HepG2 (cell line): ENCODE data around the gene BARX1. TPM values are rescaled to one million over a fixed set of nuclear protein-coding genes. Genes with fewer than 3 reads are reported as not detected.

ENCODE experiments used
- ATAC-seq: fragments of 200-7000 bp; cut with Tn5 transposase; 3 replicates; pipeline ENCODE4 v1.9.1; 2020; ENCODE audit warnings: mild to moderate bottlenecking, moderate library complexity
- BruUV-seq: library from RNA; stranded (reverse); fragments of 400-500 nt; replicated peaks from 2 replicates; lab custom pipeline; 2021; lab: Mats Ljungman, UMichigan
- CTCF ChIA-PET: fragments of 300-600 bp; formaldehyde crosslinking; extraction: SDS; loops from one replicate; lab custom pipeline; 2021; ENCODE audit warnings: low total read pairs, inconsistent platforms, low intra/inter-chr PET ratio; lab: Yijun Ruan, JAX
- POLR2A ChIA-PET: fragments of 350-600 bp; sonication (Branson Sonifier 250); formaldehyde crosslinking; loops from one replicate; lab custom pipeline; 2020; ENCODE audit warnings: antibody characterized with exemption, inconsistent platforms; lab: Yijun Ruan, JAX
- DNase-seq: peaks from one replicate; pipeline ENCODE4 v3.0.0-alpha.2; 2015; ENCODE audit warnings: low spot score
- FAIRE-seq: peaks from 3 replicates; lab custom pipeline; 2011; peaks lifted over from hg19 to GRCh38; lab: Jason Lieb, UNC
- H2AFZ ChIP-seq: one replicate; pipeline ENCODE4 v1.6.1; 2011; ENCODE audit warnings: low read length, inconsistent platforms
- H3K27ac ChIP-seq: fragments of 300-600 bp; 3 replicates; pipeline ENCODE4 v1.8.0; 2011; ENCODE audit warnings: mixed run types, mild to moderate bottlenecking, mixed read lengths, low read length, inconsistent platforms; ENCODE audit not compliant: insufficient read depth; ENCODE audit errors: extremely low read length
- H3K27me3 ChIP-seq, 2 experiments: fragments of 200-600 bp in 1 of 2; 2 replicates in 1 of 2; 3 replicates in 1 of 2; pipeline versions ENCODE4 v1.6.0 to v1.8.0; 2011; ENCODE audit warnings: low read length in 2 of 2, mild to moderate bottlenecking in 2 of 2, moderate library complexity in 2 of 2, inconsistent platforms in 1 of 2; ENCODE audit not compliant: insufficient read depth in 2 of 2, control insufficient read depth in 1 of 2
- H3K36me3 ChIP-seq, 2 experiments: fragments of 200-600 bp in 1 of 2; replicated peaks in 1 of 2; 2 replicates in 1 of 2; 3 replicates in 1 of 2; pipeline versions ENCODE4 v1.5.1 to v1.8.0; 2011; ENCODE audit warnings: low read length in 2 of 2, inconsistent platforms in 1 of 2; ENCODE audit not compliant: insufficient read depth in 2 of 2, control insufficient read depth in 1 of 2
- H3K4me1 ChIP-seq: 2 replicates; pipeline ENCODE4 v1.5.1; 2012; ENCODE audit warnings: low read length, inconsistent platforms; ENCODE audit not compliant: insufficient read depth
- H3K4me2 ChIP-seq: 2 replicates; pipeline ENCODE4 v1.6.0; 2011; ENCODE audit warnings: low read depth, low read length, inconsistent platforms
- H3K4me3 ChIP-seq, 3 experiments: fragments of 200-600 bp in 1 of 3; sonication (generic), shearing (Covaris generic) in 1 of 3; replicated peaks in 1 of 3; 2 replicates each; pipeline ENCODE4 v1.5.1; 2011 to 2016; ENCODE audit warnings: low read length in 3 of 3, inconsistent platforms in 2 of 3, low read depth in 2 of 3, mild to moderate bottlenecking in 2 of 3, control low read depth in 1 of 3, mixed read lengths in 1 of 3; ENCODE audit not compliant: insufficient read depth in 1 of 3
- H3K79me2 ChIP-seq: one replicate; pipeline ENCODE4 v1.6.1; 2011; ENCODE audit warnings: low read length, inconsistent platforms; ENCODE audit not compliant: insufficient read depth
- H3K9ac ChIP-seq: 2 replicates; pipeline ENCODE4 v1.6.0; 2011; ENCODE audit warnings: mild to moderate bottlenecking, low read depth, low read length, inconsistent platforms; ENCODE audit not compliant: insufficient read depth
- H3K9me3 ChIP-seq: 2 replicates; pipeline ENCODE4 v1.5.1; 2012; ENCODE audit warnings: mild to moderate bottlenecking, low read length
- H4K20me1 ChIP-seq: 2 replicates; pipeline ENCODE4 v1.6.0; 2011; ENCODE audit warnings: inconsistent platforms, mild to moderate bottlenecking, low read length, moderate library complexity; ENCODE audit not compliant: insufficient read depth
- AGO2 ChIP-seq: fragments of 200-400 bp; formaldehyde crosslinking; optimal IDR thresholded peaks from 2 replicates; pipeline ENCODE3; 2017; ENCODE audit warnings: mild to moderate bottlenecking, low read depth, low read length, moderate library complexity
- CBX5 ChIP-seq: sonication (generic); formaldehyde crosslinking; IDR thresholded peaks from 2 replicates; pipeline ENCODE4 v1.4.0; 2020; ENCODE audit warnings: missing genetic modification reagents, borderline replicate concordance
- GZF1 ChIP-seq: sonication (generic); formaldehyde crosslinking; IDR thresholded peaks from 2 replicates; pipeline ENCODE4 v1.5.1; 2020; ENCODE audit warnings: mild to moderate bottlenecking, missing genetic modification reagents
- PHB2 ChIP-seq: fragments of 450-650 bp; IDR thresholded peaks from 2 replicates; pipeline ENCODE4 v1.6.1; 2018; ENCODE audit not compliant: partially characterized antibody
- PHF5A ChIP-seq: IDR thresholded peaks from one replicate; pipeline ENCODE4 v1.6.1; 2018; ENCODE audit warnings: low read depth, missing genetic modification reagents; ENCODE audit not compliant: unreplicated experiment
- RARA ChIP-seq: IDR thresholded peaks from 2 replicates; pipeline ENCODE4 v1.6.1; 2016; ENCODE audit warnings: missing genetic modification reagents, missing compliant biosample characterization
- REPIN1 ChIP-seq: sonication (generic); formaldehyde crosslinking; IDR thresholded peaks from 2 replicates; pipeline ENCODE4 v1.8.0; 2022; ENCODE audit warnings: missing genetic modification reagents, low read depth, mild to moderate bottlenecking, borderline replicate concordance
- SP1 ChIP-seq, 2 experiments: fragments of 450-650 bp in 1 of 2; sonication (generic) in 1 of 2; formaldehyde crosslinking in 1 of 2; IDR thresholded peaks; 2 replicates each; pipeline versions ENCODE4 v1.4.0 to v1.6.1; 2016 to 2020; ENCODE audit warnings: missing genetic modification reagents in 1 of 2
- TRIM22 ChIP-seq: fragments of 450-650 bp; IDR thresholded peaks from 2 replicates; pipeline ENCODE4 v1.6.1; 2017
- ZNF20 ChIP-seq: sonication (generic); formaldehyde crosslinking; IDR thresholded peaks from 2 replicates; pipeline ENCODE4 v1.4.0; 2020; ENCODE audit warnings: mild to moderate bottlenecking, moderate library complexity, missing genetic modification reagents
- ZNF207 ChIP-seq: fragments of 450-650 bp; IDR thresholded peaks from 2 replicates; pipeline ENCODE4 v1.6.1; 2016; ENCODE audit warnings: antibody characterized with exemption, borderline replicate concordance
- ZNF225 ChIP-seq: sonication (generic); formaldehyde crosslinking; IDR thresholded peaks from 2 replicates; pipeline ENCODE4 v1.4.0; 2020; ENCODE audit warnings: mild to moderate bottlenecking, missing genetic modification reagents
- ZNF318 ChIP-seq: sonication (generic); formaldehyde crosslinking; IDR thresholded peaks from 2 replicates; pipeline ENCODE4 v1.4.0; 2020; ENCODE audit warnings: mild to moderate bottlenecking, missing genetic modification reagents
- ZNF616 ChIP-seq: sonication (generic); formaldehyde crosslinking; IDR thresholded peaks from 2 replicates; pipeline ENCODE4 v1.5.0; 2020; ENCODE audit warnings: low read depth, mild to moderate bottlenecking, missing genetic modification reagents
- ZNF660 ChIP-seq: sonication (generic); formaldehyde crosslinking; IDR thresholded peaks from 2 replicates; pipeline ENCODE4 v1.5.1; 2020; ENCODE audit warnings: mild to moderate bottlenecking, low read depth, missing genetic modification reagents, borderline replicate concordance
- WGBS: methylation state at CpG from one replicate; pipeline ENCODE4 v1.1.6; 2017; ENCODE audit warnings: low lambda C conversion rate; 5-methylcytosine and 5-hydroxymethylcytosine counted together
- in situ Hi-C: cut with HindIII; loops from 2 replicates; pipeline ENCODE4 v1.10.0; 2017; ENCODE audit warnings: low pct_unique_long_range_greater_than_20kb; ENCODE audit not compliant: extremely low pct_ligation_motif_present
- intact Hi-C: fragments of 100-400 bp; cut with micrococcal nuclease; formaldehyde crosslinking; loops from one replicate; pipeline ENCODE4 v1.10.0; 2022; ENCODE audit not compliant: unreplicated experiment
- polyA plus RNA-seq, 8 experiments: library from polyadenylated mRNA; depleted of rRNA in 3 of 8; stranded (reverse) in 7 of 8; unstranded in 1 of 8; fragments of >200 nt; fragmentation: Illumina TruSeq in 4 of 8; extraction: Trizol in 4 of 8; gene quantifications; 2 replicates each; pipeline versions ENCODE4 v1.2.1 to v1.2.3, GENCODE V29; 2011 to 2016; ENCODE audit warnings: low read depth in 4 of 8, missing spikeins in 1 of 8, mixed read lengths in 1 of 8; ENCODE audit not compliant: insufficient read depth in 1 of 8
- total RNA-seq, 5 experiments: library from RNA; depleted of rRNA; stranded (reverse); fragments of >200 nt; fragmentation: Illumina TruSeq; extraction: Trizol; gene quantifications; 2 replicates each; pipeline ENCODE4 v1.2.3, GENCODE V29; 2016; ENCODE audit warnings: low read depth in 1 of 5

BARX1 gene
- total and polyA plus RNA-seq, 2 of the 13 experiments (the other 11 are each of a cell fraction or from before 2014, with no cell fraction given) = not detected

- POLR2A ChIA-PET = no interaction called here
- DNase-seq (no peak), ATAC-seq (no peak)
- TF ChIP-seq TRIM22 (no peak), ZNF207 (no peak), PHB2 (no peak), PHF5A (CRISPR knock-in tag) (no peak), RARA (no peak), REPIN1 (CRISPR knock-in tag) (no peak), GZF1 (CRISPR knock-in tag) (no peak), ZNF20 (CRISPR knock-in tag) (no peak), ZNF318 (CRISPR knock-in tag) (no peak), ZNF660 (CRISPR knock-in tag) (no peak), ZNF225 (no peak), CBX5 (CRISPR knock-in tag) (no peak), ZNF616 (CRISPR knock-in tag) (no peak), AGO2 (no peak), SP1 (IDR thresholded peaks at IDR 0.05) (no peak), SP1 (CRISPR knock-in tag; IDR thresholded peaks at IDR 0.05) (no peak)
Measured at GRCh38 chr9:93902780-93903655, 52.1 kb downstream of the BARX1 start.

More at GRCh38 chr9:93902780-93903655, 52.1 kb downstream of the BARX1 start:
- no peaks in the 10 kb centered on the region for H3K79me2 ChIP-seq
- H3K9me3 ChIP-seq = no peaks in the 10 kb centered on the region
- H3K4me1 ChIP-seq = no peaks in the 10 kb centered on the region
- no peak overlapping the region for H3K4me2 ChIP-seq
- H3K27ac ChIP-seq = no peak overlapping the region
- intact Hi-C loops (no loop called here), in situ Hi-C loops (no loop called here)
- H4K20me1 ChIP-seq = no peaks in the 10 kb centered on the region
- H2AFZ ChIP-seq = no peak overlapping the region
- no peaks in the 10 kb centered on the region for H3K36me3 ChIP-seq
- CTCF ChIA-PET = no interaction called here
- H3K27me3 ChIP-seq = peaks cover 3 to 15% of the 10 kb centered on the region in 2 experiments; a peak in 3 of 5 replicates
- H3K4me3 ChIP-seq = no peak overlapping the region
- WGBS = 0% methylated on average over 1 of the region's 12 CpGs
- no TSS peak for BruUV-seq
- H3K9ac ChIP-seq = no peak overlapping the region
- no peak for FAIRE-seq
